Esophagus squamous epithelium (tissue), 5 donors: ENCODE measurements around the gene IP6K2. TPM values are rescaled to one million over a fixed set of nuclear protein-coding genes. Genes with fewer than 3 reads are reported as not detected.
A peak's percentile ranks its signal among the peaks of the same experiment; 100 is the strongest.

ENCODE experiments used
- DNase-seq: peaks from one replicate; lab custom pipeline; 2025; lab: John Stamatoyannopoulos, UW
- H3K27ac ChIP-seq, 4 donors: fragments of 200-600 bp; sonication (generic); one replicate each; pipeline ENCODE4 v1.5.1; 2016 to 2019; ENCODE audit warnings: mild to moderate bottlenecking in 1 of 4
- H3K27me3 ChIP-seq, 4 donors: fragments of 200-600 bp; sonication (generic); 1 replicate in 3 of 4; 2 replicates in 1 of 4; pipeline versions ENCODE4 v1.5.1 to v1.6.0; 2017 to 2021; ENCODE audit warnings: antibody characterized with exemption in 1 of 4
- H3K36me3 ChIP-seq, 3 donors: fragments of 200-600 bp; sonication (generic); one replicate each; pipeline ENCODE4 v1.5.1; 2016 to 2019
- H3K4me1 ChIP-seq, 3 donors: fragments of 200-600 bp; sonication (generic); one replicate each; pipeline ENCODE4 v1.5.1; 2017 to 2019
- H3K4me3 ChIP-seq, 4 donors: fragments of 200-600 bp; sonication (generic); 1 replicate in 3 of 4; 2 replicates in 1 of 4; pipeline ENCODE4 v1.5.1; 2016 to 2019; ENCODE audit warnings: mild to moderate bottlenecking in 2 of 4, moderate library complexity in 1 of 4
- H3K9me3 ChIP-seq, 3 donors: fragments of 200-600 bp; sonication (generic); one replicate each; pipeline ENCODE4 v1.5.1; 2016 to 2019
- CTCF ChIP-seq, 6 experiments: fragments of 450-650 bp in 4 of 6; fragments of 200-600 bp in 2 of 6; sonication (generic) in 2 of 6; IDR thresholded peaks; one replicate each; pipeline ENCODE4 v1.5.1; 2016 to 2019; ENCODE audit warnings: antibody characterized with exemption in 6 of 6, mild to moderate bottlenecking in 4 of 6, moderate library complexity in 4 of 6
- POLR2A ChIP-seq, 4 donors: fragments of 450-650 bp; IDR thresholded peaks; one replicate each; pipeline ENCODE4 v1.6.1; 2017; ENCODE audit warnings: antibody characterized with exemption in 4 of 4, mild to moderate bottlenecking in 4 of 4, moderate library complexity in 3 of 4
- WGBS, 2 donors: methylation state at CpG; one replicate each; pipeline ENCODE4 v1.1.5; 2018; 5-methylcytosine and 5-hydroxymethylcytosine counted together
- intact Hi-C: fragments of 100-400 bp; cut with DNase I; formaldehyde crosslinking; loops from one replicate; pipeline ENCODE4 v1.15.0; 2022
- total RNA-seq, 4 donors: library from RNA; depleted of rRNA; stranded (reverse); fragments of >200 nt; gene quantifications; one replicate each; pipeline ENCODE4 v1.1.0, GENCODE V29; 2016
- donor health status: DM: yes; HTN: yes; CAD: no.

IP6K2 gene
- total RNA-seq, 4 donors from 2014 or later = 52.1 to 94.6 (median 67.9) TPM

- Histone ChIP-seq H3K27ac (peak overlapping the region; percentile 80 to 92 (median 86)), H3K27me3 (no peaks in the 10 kb centered on the region), H3K4me3 (peak overlapping the region; percentile 5 to 58 (median 38)), H3K4me1 (peaks cover 19 to 50% (median 29%) of the 10 kb centered on the region in 3 donors), H3K9me3 (no peaks in the 10 kb centered on the region), H3K36me3 (peaks cover 30 to 80% (median 49%) of the 10 kb centered on the region in 3 donors)
- no peak for TF ChIP-seq POLR2A (IDR thresholded peaks at IDR 0.05)
- TF ChIP-seq CTCF (IDR thresholded peaks at IDR 0.05) = no peak
- 55 to 61% methylated on average over 20 to 22 of the region's 23 CpGs for WGBS, 2 donors
- no peak for DNase-seq
- intact Hi-C loops = no loop called here
Observed at GRCh38 chr3:48694610-48695392, 22.2 kb downstream of the IP6K2 start.

GRCh38 chr3:48693826-48694225 is 23.2 kb downstream of the IP6K2 start:
- Histone ChIP-seq H3K4me3 (peak overlapping the region in 3 of 4 donors; percentile 33 to 58 (median 43)), H3K9me3 (no peaks in the 10 kb centered on the region), H3K4me1 (peaks cover 19 to 49% (median 29%) of the 10 kb centered on the region in 3 donors), H3K27ac (peak overlapping the region; percentile 80 to 92 (median 86)), H3K36me3 (peaks cover 30 to 80% (median 50%) of the 10 kb centered on the region in 3 donors), H3K27me3 (no peaks in the 10 kb centered on the region)
- no peak for TF ChIP-seq CTCF (IDR thresholded peaks at IDR 0.05)
- no peak for TF ChIP-seq POLR2A (IDR thresholded peaks at IDR 0.05)
- 76 to 79% methylated on average over 7 of the region's 8 CpGs for WGBS, 2 donors
- no peak for DNase-seq
- intact Hi-C loops = no loop called here

GRCh38 chr3:48692551-48692950 is 24.5 kb downstream of the IP6K2 start:
- Histone ChIP-seq H3K27me3 (no peaks in the 10 kb centered on the region), H3K9me3 (no peaks in the 10 kb centered on the region), H3K4me1 (peaks cover 19 to 42% (median 29%) of the 10 kb centered on the region in 3 donors), H3K27ac (peak overlapping the region in 1 of 4 donors; percentile 81), H3K36me3 (peaks cover 30 to 80% (median 61%) of the 10 kb centered on the region in 3 donors), H3K4me3 (peak overlapping the region in 1 of 4 donors; percentile 3)
- no peak for TF ChIP-seq CTCF (IDR thresholded peaks at IDR 0.05)
- no peak for TF ChIP-seq POLR2A (IDR thresholded peaks at IDR 0.05)
- intact Hi-C loops = no loop called here
- no peak for DNase-seq

GRCh38 chr3:48690846-48691458 is 26.1 kb downstream of the IP6K2 start:
- Histone ChIP-seq H3K4me1 (peaks cover 22 to 44% (median 33%) of the 10 kb centered on the region in 3 donors), H3K27me3 (no peaks in the 10 kb centered on the region), H3K36me3 (peaks cover 34 to 85% (median 63%) of the 10 kb centered on the region in 3 donors), H3K9me3 (no peaks in the 10 kb centered on the region), H3K27ac (no peak overlapping the region), H3K4me3 (no peak overlapping the region)
- intact Hi-C loops = no loop called here
- TF ChIP-seq POLR2A (IDR thresholded peaks at IDR 0.05) = no peak
- no peak for TF ChIP-seq CTCF (IDR thresholded peaks at IDR 0.05)
- no peak for DNase-seq
- 81 to 93% methylated on average over 2 of the region's 2 CpGs for WGBS, 2 donors

GRCh38 chr3:48689384-48689783 is 27.6 kb downstream of the IP6K2 start:
- WGBS, 2 donors = 40 to 77% methylated on average over 3 to 5 of the region's 5 CpGs
- intact Hi-C loops = no loop called here
- Histone ChIP-seq H3K4me3 (no peak overlapping the region), H3K27ac (no peak overlapping the region), H3K9me3 (no peaks in the 10 kb centered on the region), H3K4me1 (peaks cover 24 to 40% (median 27%) of the 10 kb centered on the region in 3 donors), H3K36me3 (peaks cover 33 to 74% (median 63%) of the 10 kb centered on the region in 3 donors), H3K27me3 (no peaks in the 10 kb centered on the region)
- no peak for TF ChIP-seq CTCF (IDR thresholded peaks at IDR 0.05)
- no peak for TF ChIP-seq POLR2A (IDR thresholded peaks at IDR 0.05)
- no peak for DNase-seq
